ENCODE data around the gene ADSL.

Gene ADSL

DNA sequence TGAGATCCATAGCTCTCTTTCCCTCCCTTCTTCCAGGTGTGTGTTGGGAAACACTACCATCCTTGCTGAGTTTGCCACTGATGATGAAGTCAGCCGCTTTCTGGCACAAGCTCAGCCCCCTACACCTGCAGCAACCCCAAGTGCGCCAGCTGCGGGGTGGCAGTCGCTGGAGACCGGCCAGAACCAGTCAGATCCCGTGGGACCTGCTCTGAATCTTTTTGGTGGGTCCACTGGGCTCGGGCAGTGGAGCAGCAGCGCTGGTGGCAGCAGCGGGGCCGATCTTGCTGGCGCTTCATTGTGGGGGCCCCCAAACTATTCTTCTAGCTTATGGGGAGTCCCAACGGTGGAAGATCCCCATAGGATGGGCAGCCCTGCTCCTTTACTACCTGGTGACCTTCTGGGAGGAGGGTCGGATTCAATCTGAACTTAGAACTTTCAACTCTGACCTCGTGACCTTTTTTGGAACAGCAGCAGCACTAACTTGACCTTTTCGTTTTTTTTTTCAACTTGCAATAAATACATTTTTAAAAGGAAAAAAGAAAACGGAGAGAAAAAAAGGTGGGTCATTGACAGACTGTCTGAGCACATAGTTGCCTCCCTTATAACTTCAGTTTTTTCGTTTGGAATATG lies 23.4 kb upstream of the ADSL start:
- no peak for DNase-seq

DNA sequence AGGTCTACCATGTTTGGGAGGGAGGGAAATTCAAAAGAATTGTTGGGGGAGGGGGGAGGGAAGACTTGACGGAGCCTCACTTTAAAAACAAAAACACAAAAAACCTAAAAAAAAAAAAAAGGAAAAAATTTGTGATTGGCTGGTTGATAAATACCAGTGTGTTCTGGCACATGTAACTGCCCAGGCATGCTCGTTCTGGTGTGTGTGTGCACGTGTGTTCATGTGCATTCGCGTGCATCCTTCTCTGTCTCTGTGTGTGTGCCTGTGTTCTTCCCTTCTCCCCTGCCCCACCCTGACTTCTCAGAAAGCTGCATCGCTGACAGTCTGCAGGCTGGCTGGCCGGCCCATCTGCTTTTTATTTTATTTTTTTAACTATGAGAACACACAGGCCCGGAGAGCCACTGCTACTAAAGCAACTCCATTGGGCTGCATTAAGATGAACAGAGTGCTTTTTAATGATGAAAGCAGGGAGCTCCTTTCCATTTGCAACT lies 22.6 kb upstream of the ADSL start:
- Mint-ChIP-seq H3K4me3 (peak overlapping the region; percentile 75 to 83), H3K9me3 (no peaks in the 10 kb centered on the region), H3K27ac (peak overlapping the region; percentile 89 to 93), H3K4me1 (peaks cover 84% of the 10 kb centered on the region), H3K27me3 (no peaks in the 10 kb centered on the region)
- ATAC-seq (no peak), DNase-seq (no peak)

More for the DNA sequence above, 23.4 kb upstream of the ADSL start:
- H3K9me3 Mint-ChIP-seq: no peaks in the 10 kb centered on the region
- peak overlapping the region in 1 of 2 donors; percentile 83 for H3K4me3 Mint-ChIP-seq
- no peak for ATAC-seq
- H3K4me1 Mint-ChIP-seq: peaks cover 76% of the 10 kb centered on the region
- no peaks in the 10 kb centered on the region for H3K27me3 Mint-ChIP-seq
- peak overlapping the region in 1 of 2 donors; percentile 37 for H3K27ac Mint-ChIP-seq

DNA sequence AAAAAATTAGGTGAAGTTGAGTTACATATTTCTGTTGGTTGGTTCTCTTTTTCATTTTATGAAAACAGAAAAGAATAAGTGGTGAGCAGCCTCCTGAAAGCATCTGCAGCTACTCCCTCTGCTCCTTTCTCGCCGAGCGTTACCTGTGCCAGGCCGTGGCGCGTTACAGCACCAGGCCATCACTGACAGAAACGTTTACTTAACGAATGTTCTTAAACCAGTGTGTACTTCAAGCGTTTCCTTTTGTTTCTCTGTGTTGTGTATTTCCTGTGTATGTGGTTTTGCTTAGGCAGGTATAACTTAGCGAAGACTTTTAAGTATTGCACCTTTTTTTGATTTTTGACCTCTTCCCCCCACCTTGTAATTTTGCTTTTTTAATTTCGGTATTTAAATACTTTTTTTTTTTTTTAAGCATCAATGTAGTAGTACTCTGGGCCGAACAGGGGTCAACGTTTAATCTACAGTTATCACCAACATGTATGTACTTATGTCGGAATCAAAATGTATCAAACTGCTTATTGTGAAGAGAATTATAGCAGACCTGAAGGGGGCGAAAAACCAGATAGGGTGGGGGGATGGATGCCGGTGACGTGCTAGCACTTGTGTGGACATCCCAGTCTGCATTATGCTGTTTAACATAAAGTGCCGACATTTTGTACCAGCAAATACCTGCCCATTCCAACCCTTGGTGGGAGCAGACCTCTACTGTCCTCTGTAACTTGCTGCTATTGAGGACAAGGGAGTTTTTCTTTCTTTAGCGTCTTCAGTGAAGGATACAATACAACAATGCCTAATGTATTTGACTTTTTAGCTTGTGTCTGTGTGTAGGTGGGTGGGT lies 21.6 kb upstream of the ADSL start:
- ATAC-seq (peak; percentile 73), DNase-seq (peak; percentile 36 to 51)
- H3K4me3 Mint-ChIP-seq: peak overlapping the region; percentile 75 to 83
- H3K4me1 Mint-ChIP-seq: peaks cover 94% of the 10 kb centered on the region
- no peaks in the 10 kb centered on the region for H3K9me3 Mint-ChIP-seq
- H3K27ac Mint-ChIP-seq: peak overlapping the region; percentile 89 to 93
- H3K27me3 Mint-ChIP-seq: no peaks in the 10 kb centered on the region

DNA sequence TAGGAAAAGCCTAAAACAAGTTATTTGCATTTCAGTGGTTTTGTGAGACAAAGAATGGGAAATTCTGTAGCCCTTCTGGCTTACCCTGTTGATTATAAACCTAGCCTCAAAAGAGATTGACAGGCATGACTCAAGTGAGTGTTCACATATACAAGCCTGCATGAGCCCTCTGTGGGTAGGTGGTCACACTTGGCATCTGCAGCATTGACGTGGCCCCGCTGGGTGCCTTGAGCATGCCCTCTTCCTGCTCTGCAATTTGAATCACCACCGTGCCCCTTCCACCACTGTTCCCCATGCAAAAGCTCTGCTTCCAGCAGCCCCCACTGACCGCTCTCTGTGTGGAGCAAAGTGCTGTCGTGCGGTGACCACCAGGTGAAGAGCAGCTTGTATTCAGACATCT lies 21.0 kb upstream of the ADSL start:
- ATAC-seq: peak; percentile 98
- Mint-ChIP-seq H3K27me3 (no peaks in the 10 kb centered on the region), H3K4me1 (peaks cover 94% of the 10 kb centered on the region), H3K27ac (peak overlapping the region; percentile 89 to 93), H3K9me3 (no peaks in the 10 kb centered on the region), H3K4me3 (peak overlapping the region; percentile 75 to 83)
- peak; percentile 68 to 84 for DNase-seq

DNA sequence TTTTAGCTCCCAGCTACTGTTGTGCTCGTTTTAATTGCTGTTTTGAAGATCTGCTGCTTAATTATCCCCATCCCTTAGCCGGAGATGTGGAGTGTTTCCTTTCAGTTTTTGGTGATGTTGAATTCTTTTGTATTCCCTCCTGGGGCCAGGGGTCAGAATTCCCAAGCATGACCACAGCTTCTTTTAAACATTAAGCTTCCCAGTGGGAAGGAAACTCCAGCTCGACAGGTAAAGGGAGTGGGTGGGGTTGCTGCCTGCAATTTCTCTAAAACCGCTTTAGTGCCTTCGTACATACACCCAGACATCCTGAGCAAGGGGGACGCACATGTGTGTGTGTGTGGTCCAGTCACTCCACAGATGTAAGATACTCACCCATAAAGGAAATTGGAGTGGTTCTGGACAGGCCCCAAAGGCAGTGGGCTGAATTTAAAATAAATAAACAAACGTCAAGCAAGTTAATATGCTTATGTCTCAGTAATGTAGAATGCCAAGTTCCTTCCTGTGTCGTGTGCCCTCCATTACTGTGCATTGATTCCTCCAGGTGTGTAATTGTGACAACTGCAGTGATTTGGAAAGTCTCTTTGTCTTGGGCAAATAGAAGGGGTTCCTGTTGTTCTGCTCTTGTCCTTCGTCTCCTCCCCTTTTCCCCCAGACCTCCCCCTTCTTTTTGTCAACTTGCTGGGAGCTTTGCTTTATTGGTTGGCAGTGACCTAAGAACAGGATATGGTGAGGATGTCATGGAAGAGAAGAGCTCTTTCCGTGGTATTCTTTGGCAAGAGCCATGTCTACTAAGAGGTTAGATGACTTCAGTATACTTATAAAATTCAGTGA lies 19.2 kb upstream of the ADSL start:
- no peak for ATAC-seq
- H3K27me3 Mint-ChIP-seq: no peaks in the 10 kb centered on the region
- H3K27ac Mint-ChIP-seq: peak overlapping the region; percentile 37 to 83
- H3K4me3 Mint-ChIP-seq: peak overlapping the region; percentile 56 to 67
- no peaks in the 10 kb centered on the region for H3K9me3 Mint-ChIP-seq
- DNase-seq: no peak
- H3K4me1 Mint-ChIP-seq: peaks cover 97% of the 10 kb centered on the region

DNA sequence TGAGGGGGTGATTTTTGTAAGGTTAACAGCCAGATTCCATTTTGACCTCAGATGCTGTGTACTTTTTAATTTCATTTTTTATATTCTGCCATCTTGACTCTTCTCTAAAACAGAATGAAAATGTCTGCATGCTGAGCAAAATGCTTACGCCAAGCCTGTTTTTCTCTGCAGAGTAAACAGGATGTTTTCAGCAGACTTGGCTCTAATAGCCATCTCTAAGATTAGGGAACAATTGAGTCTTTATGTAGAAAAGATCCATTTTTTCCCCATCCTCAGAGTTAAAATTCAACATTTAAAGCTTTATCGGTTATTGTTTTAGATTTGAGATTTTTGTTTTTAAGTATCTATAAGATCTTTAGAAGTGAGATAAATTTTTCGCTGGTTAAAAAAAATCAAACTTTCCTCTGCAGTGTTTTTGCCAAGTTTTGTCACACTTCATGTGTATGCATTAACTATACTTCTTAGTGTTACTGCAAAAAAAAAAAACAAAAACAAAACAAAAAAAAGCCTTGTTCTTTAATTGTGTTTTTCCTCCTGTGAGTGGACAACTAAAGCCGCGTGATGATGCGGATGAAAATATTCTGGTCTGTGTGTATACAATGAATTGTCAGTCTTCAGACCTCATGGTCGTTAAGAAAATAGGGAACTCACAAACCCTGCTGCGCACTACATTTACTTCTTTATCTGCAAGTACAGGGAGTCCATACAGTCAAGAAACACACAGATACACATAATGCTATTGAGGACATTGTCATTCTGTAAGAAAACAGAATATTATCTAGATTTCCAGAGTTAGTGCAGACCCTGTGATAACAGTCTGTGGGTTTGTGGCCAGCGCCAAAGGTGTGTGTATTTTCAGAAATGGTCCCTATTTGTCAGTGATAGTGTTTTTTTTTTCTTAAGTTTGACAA lies 17.5 kb upstream of the ADSL start:
- H3K4me1 Mint-ChIP-seq: peaks cover 99% of the 10 kb centered on the region
- no peaks in the 10 kb centered on the region for H3K27me3 Mint-ChIP-seq
- H3K9me3 Mint-ChIP-seq: no peaks in the 10 kb centered on the region
- H3K27ac Mint-ChIP-seq: no peak overlapping the region
- DNase-seq (no peak), ATAC-seq (no peak)
- no peak overlapping the region for H3K4me3 Mint-ChIP-seq

DNA sequence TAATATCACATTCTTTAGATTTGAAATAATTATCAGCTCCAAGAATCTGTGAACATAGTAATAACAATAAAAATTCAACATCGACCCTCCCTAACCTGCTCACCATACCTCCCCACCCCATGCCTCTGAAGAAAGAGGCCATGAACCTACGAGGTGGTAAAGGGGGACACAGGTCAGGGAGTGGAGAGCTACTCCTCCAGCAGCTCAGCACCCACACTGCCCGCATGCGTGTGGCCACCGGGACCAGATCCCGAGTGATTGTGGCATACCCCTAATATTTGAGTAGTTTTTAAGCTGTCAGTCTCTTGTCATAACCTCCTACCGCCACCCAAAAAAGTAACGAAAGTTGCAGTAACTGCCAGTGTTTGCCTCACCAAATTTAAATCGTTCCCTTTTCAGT lies 16.8 kb upstream of the ADSL start:
- Mint-ChIP-seq H3K4me3 (no peak overlapping the region), H3K9me3 (no peaks in the 10 kb centered on the region), H3K27ac (no peak overlapping the region), H3K27me3 (no peaks in the 10 kb centered on the region), H3K4me1 (peaks cover 99% of the 10 kb centered on the region)
- ATAC-seq (no peak), DNase-seq (no peak)

DNA sequence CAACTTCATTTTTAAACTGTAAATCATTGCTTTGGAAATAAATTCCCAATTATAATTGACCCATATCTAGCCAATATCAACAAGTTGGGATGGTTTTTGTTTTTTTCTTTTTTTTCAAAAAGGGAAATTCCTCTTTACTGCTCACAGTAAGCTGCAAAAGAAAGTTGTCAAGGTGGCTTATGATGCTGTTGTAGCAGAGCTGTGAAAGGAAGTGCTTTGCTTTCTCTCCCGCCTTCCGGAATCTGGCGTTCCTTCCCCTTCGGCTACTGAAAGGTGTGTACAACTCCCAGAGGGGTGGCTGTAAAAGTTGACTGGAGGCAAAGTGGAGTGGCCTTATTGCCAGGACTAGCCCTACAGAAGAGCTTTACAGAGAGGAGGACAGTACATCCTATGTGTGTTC lies 16.2 kb upstream of the ADSL start:
- Mint-ChIP-seq H3K9me3 (no peaks in the 10 kb centered on the region), H3K27me3 (no peaks in the 10 kb centered on the region), H3K27ac (peak overlapping the region in 1 of 2 donors; percentile 86), H3K4me3 (peak overlapping the region; percentile 39 to 44), H3K4me1 (peaks cover 99% of the 10 kb centered on the region)
- no peak for ATAC-seq
- DNase-seq: no peak

DNA sequence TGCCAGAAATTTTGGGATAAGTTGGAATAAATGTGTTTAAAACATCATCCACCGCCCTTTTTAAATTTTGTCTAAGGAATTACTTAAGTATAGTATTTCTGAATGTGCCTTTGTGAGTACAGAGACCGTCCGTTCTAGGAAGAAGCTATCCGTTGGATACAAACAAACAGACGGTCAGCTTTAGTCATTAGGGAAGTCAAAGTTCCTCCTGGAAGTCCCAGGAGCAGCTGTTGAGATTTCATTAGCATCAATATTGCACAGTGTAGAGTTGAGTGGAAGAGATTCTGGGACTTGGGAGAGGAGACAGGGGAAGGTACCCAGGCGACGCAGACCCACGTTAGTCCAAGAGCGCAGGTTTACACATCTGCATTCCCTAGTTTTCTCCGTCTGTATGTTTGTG lies 15.7 kb upstream of the ADSL start:
- Mint-ChIP-seq H3K4me1 (peaks cover 99% of the 10 kb centered on the region), H3K9me3 (no peaks in the 10 kb centered on the region), H3K27ac (no peak overlapping the region), H3K4me3 (no peak overlapping the region), H3K27me3 (no peaks in the 10 kb centered on the region)
- ATAC-seq (no peak), DNase-seq (no peak)

DNA sequence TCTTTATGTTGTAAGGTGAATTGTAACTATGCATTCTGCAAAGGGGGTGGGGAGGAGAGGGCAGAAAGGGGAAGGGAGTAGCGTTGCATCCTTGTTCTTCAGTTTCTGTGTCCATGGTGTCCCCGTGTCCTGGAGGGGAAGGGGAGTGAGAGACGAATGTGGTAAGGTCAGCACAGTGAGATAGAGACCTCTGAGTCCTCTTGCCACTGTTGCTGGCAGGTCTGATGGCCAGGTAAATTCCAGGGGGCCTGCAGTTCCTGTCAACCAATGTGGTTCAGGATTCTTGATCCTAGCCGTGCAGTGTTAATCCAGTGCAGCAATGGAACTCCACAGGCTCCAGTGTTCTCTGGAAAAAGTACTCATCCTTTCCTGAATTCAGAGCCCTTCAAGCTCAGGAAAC lies 14.6 kb upstream of the ADSL start:
- Mint-ChIP-seq H3K4me1 (peaks cover 98% of the 10 kb centered on the region), H3K27me3 (no peaks in the 10 kb centered on the region), H3K9me3 (no peaks in the 10 kb centered on the region), H3K4me3 (peak overlapping the region; percentile 77 to 78), H3K27ac (peak overlapping the region in 1 of 2 donors; percentile 90)
- ATAC-seq (no peak), DNase-seq (no peak)

DNA sequence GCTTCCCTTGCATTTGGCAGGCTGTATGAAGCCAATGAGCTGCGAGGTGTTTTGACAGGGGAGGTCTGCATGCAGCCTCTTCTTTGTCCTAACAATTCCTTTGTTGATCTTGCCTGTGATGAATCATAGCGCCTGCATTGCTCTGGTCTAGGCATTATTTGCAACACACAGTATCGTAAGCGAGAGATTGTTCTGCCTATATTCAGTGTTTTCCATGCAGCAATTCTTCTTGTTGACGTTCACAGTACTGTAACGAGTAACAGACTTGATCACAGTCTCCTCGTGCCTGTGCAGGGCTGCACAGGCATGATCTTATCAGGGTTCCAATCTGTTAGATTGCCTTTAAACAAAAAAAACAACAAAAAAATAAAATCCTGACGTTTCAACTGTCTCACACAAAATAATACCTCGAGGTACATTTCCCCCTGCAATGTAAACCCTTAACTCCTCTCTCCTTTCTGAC lies 13.9 kb upstream of the ADSL start:
- no peak for DNase-seq
- H3K4me1 Mint-ChIP-seq: peaks cover 92% of the 10 kb centered on the region
- H3K4me3 Mint-ChIP-seq: peak overlapping the region; percentile 77 to 78
- H3K27me3 Mint-ChIP-seq: no peaks in the 10 kb centered on the region
- ATAC-seq: peak; percentile 61
- no peaks in the 10 kb centered on the region for H3K9me3 Mint-ChIP-seq
- peak overlapping the region; percentile 88 to 90 for H3K27ac Mint-ChIP-seq

DNA sequence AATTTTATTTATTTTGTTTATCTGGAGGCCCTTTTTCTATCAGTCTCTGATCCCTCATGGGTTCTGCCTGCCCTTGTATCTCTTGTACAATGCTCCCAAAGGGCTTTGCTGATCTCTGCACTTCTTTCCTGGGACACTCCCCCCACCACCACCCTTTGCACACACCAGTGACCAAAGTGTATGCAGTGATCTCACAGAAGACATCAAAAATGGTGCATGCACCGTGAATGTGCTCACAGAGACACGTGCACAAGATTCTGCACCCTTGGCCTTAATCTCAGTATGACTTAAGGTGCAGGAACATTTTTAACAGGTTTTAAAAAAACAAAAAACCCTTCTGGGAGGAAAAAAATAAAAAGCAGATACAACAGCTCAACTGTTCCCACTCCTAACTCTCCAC lies 12.2 kb upstream of the ADSL start:
- H3K4me3 Mint-ChIP-seq: peak overlapping the region in 1 of 2 donors; percentile 13
- peak overlapping the region in 1 of 2 donors; percentile 43 for H3K27ac Mint-ChIP-seq
- no peak for ATAC-seq
- H3K9me3 Mint-ChIP-seq: no peaks in the 10 kb centered on the region
- peaks cover 85% of the 10 kb centered on the region for H3K4me1 Mint-ChIP-seq
- H3K27me3 Mint-ChIP-seq: no peaks in the 10 kb centered on the region
- no peak for DNase-seq

DNA sequence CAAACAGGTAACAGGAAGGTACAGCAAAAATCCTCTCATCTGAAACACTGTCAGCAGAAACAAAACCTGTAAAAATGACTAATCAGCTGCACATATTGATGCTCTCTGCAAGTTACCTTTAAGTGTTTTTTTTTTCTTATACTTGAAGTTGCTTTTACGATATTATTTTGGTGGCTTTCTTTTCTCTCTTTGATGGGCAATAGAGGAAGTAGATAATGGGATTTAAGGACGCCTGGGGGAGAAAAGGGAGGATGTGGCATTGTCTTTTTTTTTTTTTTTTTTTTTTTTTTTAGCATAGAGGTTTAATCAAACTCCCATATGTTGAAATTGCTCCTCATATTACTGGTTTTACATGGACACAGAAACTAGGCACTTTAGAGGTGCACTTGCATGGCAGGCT lies 11.4 kb upstream of the ADSL start:
- H3K4me1 Mint-ChIP-seq: peaks cover 77% of the 10 kb centered on the region
- H3K27me3 Mint-ChIP-seq: no peaks in the 10 kb centered on the region
- H3K27ac Mint-ChIP-seq: peak overlapping the region; percentile 9 to 66
- DNase-seq (no peak), ATAC-seq (peak; percentile 55)
- no peaks in the 10 kb centered on the region for H3K9me3 Mint-ChIP-seq
- H3K4me3 Mint-ChIP-seq: peak overlapping the region; percentile 65 to 79

DNA sequence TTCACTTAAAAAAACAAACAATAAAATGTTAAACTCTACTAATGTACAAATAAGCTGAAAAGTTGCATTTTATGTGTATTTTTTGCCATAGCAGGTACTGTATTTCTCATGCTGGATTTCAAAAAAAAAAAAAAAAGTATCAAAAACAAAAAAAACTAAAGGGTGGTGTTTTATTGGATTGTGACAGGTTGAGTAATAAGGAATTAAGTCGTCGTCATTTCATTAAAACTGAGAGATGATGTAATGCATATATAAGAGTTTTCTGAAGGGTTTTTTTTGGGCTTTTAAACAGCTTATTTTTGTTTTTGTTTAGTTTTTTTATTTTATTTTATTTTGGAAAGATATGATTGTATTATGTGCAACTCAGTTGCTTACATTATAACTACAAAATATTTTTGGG lies 10.9 kb upstream of the ADSL start:
- peaks cover 72% of the 10 kb centered on the region for H3K4me1 Mint-ChIP-seq
- ATAC-seq (no peak), DNase-seq (no peak)
- peak overlapping the region in 1 of 2 donors; percentile 66 for H3K27ac Mint-ChIP-seq
- no peaks in the 10 kb centered on the region for H3K27me3 Mint-ChIP-seq
- H3K4me3 Mint-ChIP-seq: peak overlapping the region in 1 of 2 donors; percentile 26
- no peaks in the 10 kb centered on the region for H3K9me3 Mint-ChIP-seq
